ENCODE results near the gene SLX9. TPM values are rescaled to one million over a fixed set of nuclear protein-coding genes. Genes with fewer than 3 reads are reported as not detected.

Gene SLX9
- total and polyA plus RNA-seq, 5 donors from 2014 or later, result 7.6 to 21.8 (median 10.1) TPM

DNA sequence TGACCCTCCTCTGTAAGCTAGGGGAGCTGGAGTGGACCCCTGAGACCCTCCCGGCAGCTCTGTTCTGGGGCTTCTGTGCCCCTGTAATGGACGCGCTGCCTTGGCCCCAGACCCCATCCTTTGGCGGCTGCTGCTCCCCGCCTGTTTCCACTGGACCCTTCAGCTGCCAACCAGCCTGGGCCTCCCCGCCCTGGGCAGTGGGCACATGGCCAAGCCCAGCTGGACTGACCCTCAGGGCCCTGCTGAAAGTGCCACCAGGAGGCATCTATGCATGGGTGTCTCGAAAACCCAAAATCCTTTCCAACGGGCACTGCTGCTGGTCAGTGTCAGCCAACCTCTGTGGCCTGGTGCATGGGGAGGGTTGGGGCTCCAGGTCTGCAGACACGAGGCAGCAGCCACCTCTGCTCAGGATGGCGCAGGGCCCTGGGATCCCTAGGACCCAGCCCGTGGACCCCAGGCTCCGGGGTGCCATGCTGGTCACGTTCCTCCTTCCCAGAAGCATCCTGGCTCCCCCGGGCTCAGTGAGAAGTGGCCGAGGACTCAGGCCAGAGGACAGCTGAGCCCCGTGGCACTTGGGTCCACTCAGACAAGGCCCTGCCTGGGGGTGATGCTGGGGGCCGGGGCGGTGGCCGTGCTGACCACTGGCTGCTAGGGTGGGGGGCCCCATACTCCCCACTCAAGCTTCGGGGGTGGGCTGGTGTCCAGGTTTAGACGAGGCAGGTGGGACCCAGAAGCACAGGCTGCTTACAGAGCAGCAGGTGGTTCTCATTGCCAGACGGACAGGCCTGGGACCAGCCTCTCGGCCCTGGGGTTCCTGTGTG is 46.9 kb downstream of the SLX9 start:
- no peaks in the 10 kb centered on the region for H3K36me3 Mint-ChIP-seq
- no peaks in the 10 kb centered on the region for H3K27me3 Mint-ChIP-seq
- H3K9me3 Mint-ChIP-seq, result no peaks in the 10 kb centered on the region
- no peaks in the 10 kb centered on the region for H3K4me1 Mint-ChIP-seq
- no peaks in the 10 kb centered on the region for H3K27me3 ChIP-seq (ENCODE audit: control insufficient read depth, insufficient read depth, low read length)
- H3K27ac Mint-ChIP-seq, result no peak overlapping the region
- no peaks in the 10 kb centered on the region for H3K9me3 ChIP-seq (ENCODE audit: control insufficient read depth in 2 of 2, low read length in 2 of 2)
- no peak overlapping the region for H3K4me3 ChIP-seq (ENCODE audit: low read depth, low read length)
- H3K36me3 ChIP-seq (ENCODE audit: control insufficient read depth, insufficient read depth, low read length), result no peaks in the 10 kb centered on the region
- no peak overlapping the region for H3K4me3 Mint-ChIP-seq
- DNase-seq, result no peak
- H3K27ac ChIP-seq (ENCODE audit: insufficient read depth, low read length, poor library complexity, severe bottlenecking), result no peak overlapping the region
- no peaks in the 10 kb centered on the region for H3K4me1 ChIP-seq (ENCODE audit: control insufficient read depth, insufficient read depth, low read length, poor library complexity, severe bottlenecking)
- ATAC-seq (ENCODE audit: low read depth in 2 of 2), result no peak

DNA sequence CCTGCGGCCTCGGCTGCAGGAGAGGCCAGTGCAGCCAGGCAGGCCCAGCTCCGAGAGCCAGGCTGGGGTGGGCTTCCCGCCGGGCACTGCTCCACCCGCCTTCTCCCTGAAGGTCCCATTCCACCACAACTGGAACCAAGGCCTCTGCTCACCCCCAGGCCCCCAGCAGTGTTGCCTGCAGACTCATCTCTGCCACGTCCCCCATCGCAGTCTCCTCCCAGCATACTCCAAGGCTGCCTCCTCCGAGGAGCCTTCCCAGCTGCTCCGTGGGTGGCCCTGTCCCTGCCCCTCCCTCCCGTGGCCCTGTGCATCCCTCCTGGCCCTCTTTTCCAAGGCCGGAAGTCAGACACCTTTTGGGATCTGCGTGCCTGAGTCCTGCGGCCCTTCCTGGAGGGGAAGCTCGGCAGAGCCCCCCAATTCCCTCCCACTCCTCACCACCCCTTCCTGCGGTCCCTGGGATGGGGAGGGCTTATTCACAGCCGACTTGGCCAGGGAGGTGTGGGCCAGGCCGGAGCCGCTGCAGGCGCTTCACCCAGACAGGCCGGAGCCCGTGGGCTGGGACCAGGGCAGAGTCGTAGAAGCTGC is 47.6 kb downstream of the SLX9 start:
- no peak overlapping the region for H3K4me3 Mint-ChIP-seq
- no peak overlapping the region for H3K4me3 ChIP-seq (ENCODE audit: low read depth, low read length)
- no peaks in the 10 kb centered on the region for H3K27me3 ChIP-seq (ENCODE audit: control insufficient read depth, insufficient read depth, low read length)
- H3K9me3 Mint-ChIP-seq, result no peaks in the 10 kb centered on the region
- ATAC-seq (ENCODE audit: low read depth in 2 of 2) (no peak), DNase-seq (no peak)
- H3K9me3 ChIP-seq (ENCODE audit: control insufficient read depth in 2 of 2, low read length in 2 of 2), result no peaks in the 10 kb centered on the region
- no peak overlapping the region for H3K27ac Mint-ChIP-seq
- no peak overlapping the region for H3K27ac ChIP-seq (ENCODE audit: insufficient read depth, low read length, poor library complexity, severe bottlenecking)
- H3K27me3 Mint-ChIP-seq, result no peaks in the 10 kb centered on the region
- no peaks in the 10 kb centered on the region for H3K36me3 Mint-ChIP-seq
- no peaks in the 10 kb centered on the region for H3K36me3 ChIP-seq (ENCODE audit: control insufficient read depth, insufficient read depth, low read length)
- H3K4me1 Mint-ChIP-seq, result no peaks in the 10 kb centered on the region
- H3K4me1 ChIP-seq (ENCODE audit: control insufficient read depth, insufficient read depth, low read length, poor library complexity, severe bottlenecking), result no peaks in the 10 kb centered on the region

DNA sequence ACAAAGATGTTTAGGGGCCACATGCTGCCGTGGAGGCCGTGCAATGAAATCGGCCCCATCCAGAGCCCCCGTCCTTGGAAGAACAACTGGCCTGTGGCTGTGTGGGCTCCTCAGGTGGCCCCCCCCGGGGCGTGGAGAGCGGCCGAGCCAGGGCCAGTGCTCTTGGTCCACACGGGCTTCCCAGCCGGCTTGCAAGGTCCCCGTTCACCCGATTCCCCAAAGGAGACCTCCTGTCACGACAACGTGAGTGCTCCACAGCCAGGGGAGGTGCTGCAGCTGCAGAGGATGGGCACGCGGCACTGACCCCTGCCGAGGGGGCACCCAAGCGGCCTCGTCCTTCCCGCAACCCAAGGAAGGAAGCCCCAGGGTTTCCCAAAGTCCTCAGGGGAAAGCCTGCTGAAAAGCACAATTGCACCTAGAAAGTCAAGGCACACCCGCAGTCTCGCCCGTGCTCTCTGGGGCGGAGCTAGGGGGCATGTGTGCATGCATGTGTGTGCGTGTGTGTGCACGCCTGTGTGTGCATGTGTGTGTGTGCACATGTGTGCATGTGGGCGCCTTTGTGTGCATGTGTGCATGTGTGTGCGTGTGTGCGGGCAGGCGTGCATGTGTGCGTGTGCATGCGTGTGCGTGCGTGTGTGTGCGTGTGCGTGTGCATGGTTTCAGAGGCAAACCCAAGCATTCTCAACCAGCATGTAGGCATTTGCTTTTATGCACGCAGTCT is 48.2 kb downstream of the SLX9 start:
- Histone ChIP-seq H3K9me3 (ENCODE audit: control insufficient read depth in 2 of 2, low read length in 2 of 2) (no peaks in the 10 kb centered on the region), H3K27ac (ENCODE audit: insufficient read depth, low read length, poor library complexity, severe bottlenecking) (no peak overlapping the region), H3K36me3 (ENCODE audit: control insufficient read depth, insufficient read depth, low read length) (no peaks in the 10 kb centered on the region), H3K4me3 (ENCODE audit: low read depth, low read length) (no peak overlapping the region), H3K27me3 (ENCODE audit: control insufficient read depth, insufficient read depth, low read length) (no peaks in the 10 kb centered on the region), H3K4me1 (ENCODE audit: control insufficient read depth, insufficient read depth, low read length, poor library complexity, severe bottlenecking) (no peaks in the 10 kb centered on the region)
- ATAC-seq (ENCODE audit: low read depth in 2 of 2) (no peak), DNase-seq (no peak)
- Mint-ChIP-seq H3K27me3 (no peaks in the 10 kb centered on the region), H3K4me3 (no peak overlapping the region), H3K9me3 (no peaks in the 10 kb centered on the region), H3K36me3 (no peaks in the 10 kb centered on the region), H3K27ac (no peak overlapping the region), H3K4me1 (no peaks in the 10 kb centered on the region)

DNA sequence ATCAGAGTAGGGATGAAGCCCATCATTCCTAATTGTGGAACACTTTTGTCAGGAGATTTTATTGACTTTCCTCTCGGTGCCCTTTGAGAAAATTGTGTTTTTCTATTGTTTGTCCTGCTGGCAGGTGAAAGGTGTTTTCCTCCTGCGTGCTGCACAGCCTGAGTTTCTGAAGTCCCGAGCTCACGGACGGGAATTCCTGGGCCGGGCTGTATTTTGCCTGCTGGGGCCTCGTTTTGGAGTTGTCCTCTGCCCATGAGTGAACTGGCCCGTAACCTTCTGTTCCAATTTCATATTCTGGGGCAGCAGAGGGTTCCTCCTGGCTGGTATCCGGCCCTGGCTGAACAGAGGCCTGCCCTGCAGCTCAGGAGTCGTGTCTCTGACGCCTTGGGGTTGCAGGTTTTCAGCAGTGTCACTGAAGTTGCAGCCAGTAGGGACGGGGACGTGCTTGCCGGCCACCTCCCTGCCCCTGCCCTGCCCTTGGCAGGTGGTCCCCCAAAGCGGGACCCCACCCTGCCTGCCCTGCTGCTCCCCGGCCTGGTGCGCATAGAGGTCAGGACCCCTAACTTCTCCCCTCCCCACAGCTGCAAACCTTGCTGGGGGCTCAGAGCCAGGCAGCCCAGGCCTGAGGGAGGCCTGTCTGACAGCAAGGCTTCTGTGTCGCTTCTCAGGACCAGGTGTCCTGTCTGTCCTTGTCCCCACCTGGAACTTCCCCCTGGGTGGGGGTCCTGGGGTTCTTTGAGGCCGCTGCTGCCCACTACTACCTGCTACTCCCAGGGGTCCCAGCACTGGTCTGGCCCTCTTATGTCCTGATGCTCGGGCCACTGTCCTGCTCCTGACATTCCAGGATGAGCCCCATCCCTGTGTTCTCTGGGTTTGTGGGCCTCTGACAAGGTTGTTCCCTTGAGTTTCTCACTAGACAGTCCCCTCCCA is 49.0 kb downstream of the SLX9 start:
- Histone ChIP-seq H3K4me1 (ENCODE audit: control insufficient read depth, insufficient read depth, low read length, poor library complexity, severe bottlenecking) (no peaks in the 10 kb centered on the region), H3K27ac (ENCODE audit: insufficient read depth, low read length, poor library complexity, severe bottlenecking) (no peak overlapping the region), H3K4me3 (ENCODE audit: low read depth, low read length) (no peak overlapping the region), H3K27me3 (ENCODE audit: control insufficient read depth, insufficient read depth, low read length) (no peaks in the 10 kb centered on the region), H3K9me3 (ENCODE audit: control insufficient read depth in 2 of 2, low read length in 2 of 2) (no peaks in the 10 kb centered on the region), H3K36me3 (ENCODE audit: control insufficient read depth, insufficient read depth, low read length) (no peaks in the 10 kb centered on the region)
- Mint-ChIP-seq H3K36me3 (no peaks in the 10 kb centered on the region), H3K9me3 (no peaks in the 10 kb centered on the region), H3K4me1 (no peaks in the 10 kb centered on the region), H3K27ac (no peak overlapping the region), H3K27me3 (no peaks in the 10 kb centered on the region), H3K4me3 (no peak overlapping the region)
- DNase-seq (no peak), ATAC-seq (ENCODE audit: low read depth in 2 of 2) (no peak)

DNA sequence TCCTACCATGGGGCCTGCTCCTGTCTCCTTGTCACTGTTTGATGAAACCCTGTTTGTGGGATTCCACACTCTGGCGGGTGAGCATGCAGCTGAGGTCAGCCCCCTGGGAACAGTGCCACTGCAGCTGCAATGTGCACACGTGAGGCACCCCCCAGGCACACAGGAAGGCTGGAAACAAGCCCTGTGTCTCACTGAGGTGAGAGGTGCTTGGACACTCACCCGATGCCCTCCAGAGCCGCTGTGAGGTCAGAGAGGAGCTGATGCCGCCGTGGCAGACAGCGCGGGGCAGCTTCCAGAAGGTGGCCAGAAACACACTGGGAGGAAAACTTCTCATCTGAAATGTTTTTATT is 49.7 kb downstream of the SLX9 start:
- H3K9me3 ChIP-seq (ENCODE audit: control insufficient read depth in 2 of 2, low read length in 2 of 2), result no peaks in the 10 kb centered on the region
- Mint-ChIP-seq H3K4me3 (no peak overlapping the region), H3K9me3 (no peaks in the 10 kb centered on the region), H3K27me3 (no peaks in the 10 kb centered on the region), H3K27ac (no peak overlapping the region), H3K36me3 (no peaks in the 10 kb centered on the region), H3K4me1 (no peaks in the 10 kb centered on the region)
- no peak for ATAC-seq (ENCODE audit: low read depth in 2 of 2)
- H3K4me3 ChIP-seq (ENCODE audit: low read depth, low read length), result no peak overlapping the region
- DNase-seq, result no peak
- H3K4me1 ChIP-seq (ENCODE audit: control insufficient read depth, insufficient read depth, low read length, poor library complexity, severe bottlenecking), result no peaks in the 10 kb centered on the region
- H3K36me3 ChIP-seq (ENCODE audit: control insufficient read depth, insufficient read depth, low read length), result no peaks in the 10 kb centered on the region
- no peak overlapping the region for H3K27ac ChIP-seq (ENCODE audit: insufficient read depth, low read length, poor library complexity, severe bottlenecking)
- no peaks in the 10 kb centered on the region for H3K27me3 ChIP-seq (ENCODE audit: control insufficient read depth, insufficient read depth, low read length)

DNA sequence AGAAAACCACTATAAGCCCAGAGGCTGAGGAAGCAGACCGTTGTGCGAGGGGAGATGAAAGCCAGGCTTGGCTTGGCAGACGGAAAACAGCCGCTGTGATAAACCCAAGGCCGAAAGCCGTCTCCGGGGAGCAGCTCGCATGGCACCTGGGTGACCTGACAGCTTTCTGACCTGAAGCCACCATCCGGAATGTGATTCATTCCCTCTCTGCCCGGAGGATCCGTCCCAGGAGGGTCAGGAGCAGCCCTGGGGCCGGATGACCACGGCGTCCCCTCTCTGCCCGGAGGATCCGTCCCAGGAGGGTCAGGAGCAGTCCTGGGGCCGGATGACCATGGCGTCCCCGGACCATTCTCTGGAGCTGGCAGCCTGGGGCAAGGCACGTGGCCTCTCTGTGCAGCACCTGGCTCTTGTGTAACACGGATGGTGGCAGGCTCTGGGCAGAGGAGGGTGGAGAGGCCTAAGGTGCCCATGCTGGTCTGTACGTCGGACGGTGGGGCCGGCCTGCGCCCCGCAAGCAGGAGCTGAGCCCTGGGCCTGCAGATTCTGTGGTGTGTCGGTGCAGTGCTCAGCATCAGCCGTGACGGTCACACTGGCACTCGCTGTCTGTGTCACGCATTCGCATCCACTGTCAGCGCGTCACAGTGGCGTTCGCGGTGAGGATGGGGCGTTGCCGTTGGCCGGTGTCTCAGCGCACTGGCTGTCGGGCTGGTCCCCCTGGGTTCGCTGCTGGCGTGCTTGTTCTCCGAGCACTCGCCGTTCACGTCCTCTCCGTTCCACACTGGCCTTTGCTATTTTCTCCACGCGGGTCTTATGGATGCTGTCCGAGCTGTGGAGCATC is 50.3 kb downstream of the SLX9 start:
- Mint-ChIP-seq H3K27ac (no peak overlapping the region), H3K4me1 (no peaks in the 10 kb centered on the region), H3K27me3 (no peaks in the 10 kb centered on the region), H3K36me3 (no peaks in the 10 kb centered on the region), H3K4me3 (no peak overlapping the region), H3K9me3 (no peaks in the 10 kb centered on the region)
- Histone ChIP-seq H3K9me3 (ENCODE audit: control insufficient read depth in 2 of 2, low read length in 2 of 2) (no peaks in the 10 kb centered on the region), H3K27ac (ENCODE audit: insufficient read depth, low read length, poor library complexity, severe bottlenecking) (no peak overlapping the region), H3K4me1 (ENCODE audit: control insufficient read depth, insufficient read depth, low read length, poor library complexity, severe bottlenecking) (no peaks in the 10 kb centered on the region), H3K4me3 (ENCODE audit: low read depth, low read length) (no peak overlapping the region), H3K27me3 (ENCODE audit: control insufficient read depth, insufficient read depth, low read length) (no peaks in the 10 kb centered on the region), H3K36me3 (ENCODE audit: control insufficient read depth, insufficient read depth, low read length) (no peaks in the 10 kb centered on the region)
- DNase-seq (no peak), ATAC-seq (ENCODE audit: low read depth in 2 of 2) (no peak)

DNA sequence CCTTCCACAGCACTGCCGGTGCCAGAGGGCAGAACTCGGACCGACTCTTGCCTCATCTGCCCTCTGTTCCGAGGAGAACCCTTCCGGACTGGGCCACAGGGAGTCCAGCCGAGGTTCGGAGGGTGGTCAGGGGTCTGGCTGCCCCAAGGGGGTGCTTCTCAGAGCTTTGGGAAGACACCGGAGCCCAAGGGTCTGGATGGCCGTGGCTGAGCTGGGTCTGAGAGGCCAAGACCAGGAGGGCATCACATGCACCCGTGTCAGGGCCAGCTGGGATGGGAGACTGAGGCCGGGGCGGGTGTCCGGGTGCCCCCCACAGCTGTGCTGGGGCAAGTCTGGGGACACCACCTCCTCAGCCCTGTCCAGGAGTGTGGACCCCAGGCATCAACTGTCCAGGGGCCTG is 51.1 kb downstream of the SLX9 start:
- no peak for ATAC-seq (ENCODE audit: low read depth in 2 of 2)
- no peaks in the 10 kb centered on the region for H3K36me3 Mint-ChIP-seq
- no peak overlapping the region for H3K27ac Mint-ChIP-seq
- Histone ChIP-seq H3K4me1 (ENCODE audit: control insufficient read depth, insufficient read depth, low read length, poor library complexity, severe bottlenecking) (no peaks in the 10 kb centered on the region), H3K36me3 (ENCODE audit: control insufficient read depth, insufficient read depth, low read length) (no peaks in the 10 kb centered on the region), H3K27me3 (ENCODE audit: control insufficient read depth, insufficient read depth, low read length) (no peaks in the 10 kb centered on the region), H3K4me3 (ENCODE audit: low read depth, low read length) (no peak overlapping the region), H3K27ac (ENCODE audit: insufficient read depth, low read length, poor library complexity, severe bottlenecking) (no peak overlapping the region), H3K9me3 (ENCODE audit: control insufficient read depth in 2 of 2, low read length in 2 of 2) (no peaks in the 10 kb centered on the region)
- DNase-seq, result no peak
- H3K9me3 Mint-ChIP-seq, result no peaks in the 10 kb centered on the region
- no peak overlapping the region for H3K4me3 Mint-ChIP-seq
- no peaks in the 10 kb centered on the region for H3K4me1 Mint-ChIP-seq
- no peaks in the 10 kb centered on the region for H3K27me3 Mint-ChIP-seq
